Activated T-cell treated with anti-CD3 and anti-CD28 coated beads for 1 hour (primary cell): ENCODE data around the gene DDX42.
"Not testable (repeated sequence)": the region's sequence is repeated elsewhere in the genome, so short reads cannot be mapped to it uniquely, and the experiment has no call there.

Source experiments
- DNase-seq: peaks from one replicate; pipeline ENCODE4 v3.0.0-alpha.2; 2020; ENCODE audit warnings: low read depth

DDX42 gene

GRCh38 chr17:63780928-63781327, 7.0 kb downstream of the DDX42 start:
- no peak for DNase-seq

GRCh38 chr17:63783522-63783921, 9.6 kb downstream of the DDX42 start:
- no peak for DNase-seq

GRCh38 chr17:63785556-63785955, 11.6 kb downstream of the DDX42 start:
- no peak for DNase-seq

GRCh38 chr17:63786117-63786516, 12.1 kb downstream of the DDX42 start:
- no peak for DNase-seq

GRCh38 chr17:63786971-63787711, 13.2 kb downstream of the DDX42 start:
- no peak for DNase-seq

- DNase-seq: no peak
These were observed 16.1 kb downstream of the DDX42 start for GRCh38 chr17:63790057-63790456.

GRCh38 chr17:63792055-63792729, 18.2 kb downstream of the DDX42 start:
- DNase-seq: no peak

- not testable (repeated sequence) for DNase-seq
These were observed 22.4 kb downstream of the DDX42 start for GRCh38 chr17:63796375-63796774.

- DNase-seq: no peak
These were observed 24.7 kb downstream of the DDX42 start for GRCh38 chr17:63798572-63799106.

GRCh38 chr17:63800783-63801182, 26.8 kb downstream of the DDX42 start:
- DNase-seq: no peak

GRCh38 chr17:63804328-63804727, 30.4 kb downstream of the DDX42 start:
- DNase-seq: no peak

- DNase-seq: no peak
These were observed 31.6 kb downstream of the DDX42 start for GRCh38 chr17:63805591-63805990.

- DNase-seq: no peak
These were observed 36.0 kb downstream of the DDX42 start for GRCh38 chr17:63809970-63810369.

- DNase-seq: no peak
These were observed 42.2 kb downstream of the DDX42 start for GRCh38 chr17:63816123-63816522.

- DNase-seq: no peak
These were observed 42.7 kb downstream of the DDX42 start for GRCh38 chr17:63816669-63817068.

GRCh38 chr17:63817736-63818385, 43.9 kb downstream of the DDX42 start:
- no peak for DNase-seq

- no peak for DNase-seq
These were observed 45.2 kb downstream of the DDX42 start for GRCh38 chr17:63819131-63819530.

- DNase-seq: no peak
These were observed 45.9 kb downstream of the DDX42 start for GRCh38 chr17:63819585-63820537.

GRCh38 chr17:63820963-63821561, 47.1 kb downstream of the DDX42 start:
- DNase-seq: no peak

GRCh38 chr17:63821804-63822203, 47.8 kb downstream of the DDX42 start:
- no peak for DNase-seq

- DNase-seq: no peak
These were observed 48.6 kb downstream of the DDX42 start for GRCh38 chr17:63822537-63822936.
